Amygdala (tissue), 56 donors: ENCODE measurements around the gene ZNF746.
"Not testable (repeated sequence)": the region's sequence is repeated elsewhere in the genome, so short reads cannot be mapped to it uniquely, and the experiment has no call there.

Source experiments
- DNase-seq, 56 donors: peaks; one replicate each; lab custom pipeline; 2025; lab: John Stamatoyannopoulos, UW

The ZNF746 gene

GRCh38 chr7:149497467-149498261, at the start of gene ZNF746:
TSS of gene ZNF746 (minus strand) at chr7:149497809. CDS start at chr7:149497536, 273 bp downstream.
- peak in 44 of 56 donors; percentile 7 to 79 (median 52) for DNase-seq

- DNase-seq, result no peak
These were observed 49.5 kb upstream of the ZNF746 start for GRCh38 chr7:149547126-149547525.

- DNase-seq, result no peak
These were observed 48.7 kb upstream of the ZNF746 start for GRCh38 chr7:149546331-149546730.

- no peak for DNase-seq
These were observed 46.4 kb upstream of the ZNF746 start for GRCh38 chr7:149544028-149544427.

GRCh38 chr7:149532654-149533053, 35.0 kb upstream of the ZNF746 start:
- DNase-seq, result no peak

- no peak for DNase-seq
These were observed 31.6 kb upstream of the ZNF746 start for GRCh38 chr7:149529136-149529718.

GRCh38 chr7:149527414-149527813, 29.8 kb upstream of the ZNF746 start:
- no peak for DNase-seq

- no peak for DNase-seq
These were observed 27.7 kb upstream of the ZNF746 start for GRCh38 chr7:149525280-149525679.

GRCh38 chr7:149524394-149524793, 26.8 kb upstream of the ZNF746 start:
- no peak for DNase-seq

GRCh38 chr7:149510248-149510647, 12.6 kb upstream of the ZNF746 start:
- no peak for DNase-seq

GRCh38 chr7:149509774-149510173, 12.2 kb upstream of the ZNF746 start:
- DNase-seq, result no peak

GRCh38 chr7:149505551-149505950, 7.9 kb upstream of the ZNF746 start:
- DNase-seq, result no peak

GRCh38 chr7:149501651-149502050, 4.0 kb upstream of the ZNF746 start:
- no peak for DNase-seq

- DNase-seq, result no peak
These were observed 3.3 kb upstream of the ZNF746 start for GRCh38 chr7:149500910-149501309.

GRCh38 chr7:149500201-149500600, 2.6 kb upstream of the ZNF746 start:
- DNase-seq, result no peak

GRCh38 chr7:149498811-149499210, 1.2 kb upstream of the ZNF746 start:
- DNase-seq, result no peak

GRCh38 chr7:149496642-149497391, 792 bp downstream of the ZNF746 start:
- peak in 20 of 56 donors; percentile 14 to 55 (median 34) for DNase-seq

- peak in 30 of 56 donors; percentile 9 to 67 (median 40) for DNase-seq
These were observed 1.6 kb downstream of the ZNF746 start for GRCh38 chr7:149495785-149496641.

- no peak for DNase-seq
These were observed 2.8 kb downstream of the ZNF746 start for GRCh38 chr7:149494738-149495368.

GRCh38 chr7:149493975-149494374, 3.6 kb downstream of the ZNF746 start:
- not testable (repeated sequence) for DNase-seq
